ENCODE measurements around the gene SPOCK2. TPM values are rescaled to one million over a fixed set of nuclear protein-coding genes. Genes with fewer than 3 reads are reported as not detected.

SPOCK2 gene
- total RNA-seq, 2 experiments from 2014 or later, result 976 to 998 TPM

DNA sequence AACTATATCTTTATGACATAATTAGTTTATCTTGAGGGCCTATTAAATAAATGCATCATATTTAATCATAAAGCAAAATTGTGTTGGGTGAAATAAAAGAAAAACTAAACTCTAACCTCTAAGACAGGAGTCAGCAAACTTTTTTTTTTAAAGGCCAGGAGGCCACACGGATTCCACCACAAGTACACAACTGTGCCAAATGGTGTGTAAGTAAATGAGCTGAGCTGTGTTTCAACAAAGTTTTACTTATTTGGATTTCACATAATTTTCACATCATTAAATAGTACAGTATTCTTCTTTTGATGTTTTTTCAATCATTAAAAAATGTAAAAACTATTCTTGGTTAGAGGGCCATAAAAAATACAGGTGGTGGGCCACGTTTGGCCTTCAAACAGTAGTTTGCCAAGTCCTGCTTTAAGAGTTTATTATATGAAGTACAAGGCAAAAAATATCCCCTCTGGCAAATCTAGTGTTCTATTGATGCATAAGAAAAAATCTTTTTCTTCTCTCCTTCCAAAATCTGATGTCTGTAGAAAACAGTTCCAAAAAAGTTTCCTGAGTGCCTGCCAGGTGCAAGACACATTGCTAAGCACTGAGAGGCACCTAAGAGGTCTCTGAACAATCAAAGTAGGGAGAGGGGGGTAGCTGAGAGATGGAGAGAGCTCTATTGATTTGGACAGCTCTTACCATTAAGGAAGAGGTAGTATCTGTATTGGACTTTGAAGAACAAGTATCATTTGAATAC, 26.5 kb upstream of the SPOCK2 start:
- H3K36me3 ChIP-seq (ENCODE audit: insufficient read depth, low read length), result no peaks in the 10 kb centered on the region
- ChIA-PET CTCF (interaction anchor here (0.9 kb wide), 1 partner anchor 21 kb away, joined by 3 read pairs; no protein-coding TSS in a partner anchor), POLR2A (interaction anchor here (1.0 to 2.5 kb wide), 4 partner anchors 11 to 30 kb away, joined by 3 to 7 read pairs (median 4); no protein-coding TSS in a partner anchor)
- ATAC-seq (ENCODE audit: poor library complexity) (no peak), DNase-seq (no peak)
- H3K27me3 ChIP-seq (ENCODE audit: control insufficient read depth in 1 of 2, insufficient read depth in 2 of 2, low read length in 2 of 2), result no peaks in the 10 kb centered on the region
- peaks cover 17% of the 10 kb centered on the region for H3K4me1 ChIP-seq (ENCODE audit: insufficient read depth, low read length)
- H3K36me3 Mint-ChIP-seq (ENCODE audit: low read depth), result peaks cover 47% of the 10 kb centered on the region
- H3K4me3 Mint-ChIP-seq, result no peak overlapping the region
- TF ChIP-seq, protein P1, sequence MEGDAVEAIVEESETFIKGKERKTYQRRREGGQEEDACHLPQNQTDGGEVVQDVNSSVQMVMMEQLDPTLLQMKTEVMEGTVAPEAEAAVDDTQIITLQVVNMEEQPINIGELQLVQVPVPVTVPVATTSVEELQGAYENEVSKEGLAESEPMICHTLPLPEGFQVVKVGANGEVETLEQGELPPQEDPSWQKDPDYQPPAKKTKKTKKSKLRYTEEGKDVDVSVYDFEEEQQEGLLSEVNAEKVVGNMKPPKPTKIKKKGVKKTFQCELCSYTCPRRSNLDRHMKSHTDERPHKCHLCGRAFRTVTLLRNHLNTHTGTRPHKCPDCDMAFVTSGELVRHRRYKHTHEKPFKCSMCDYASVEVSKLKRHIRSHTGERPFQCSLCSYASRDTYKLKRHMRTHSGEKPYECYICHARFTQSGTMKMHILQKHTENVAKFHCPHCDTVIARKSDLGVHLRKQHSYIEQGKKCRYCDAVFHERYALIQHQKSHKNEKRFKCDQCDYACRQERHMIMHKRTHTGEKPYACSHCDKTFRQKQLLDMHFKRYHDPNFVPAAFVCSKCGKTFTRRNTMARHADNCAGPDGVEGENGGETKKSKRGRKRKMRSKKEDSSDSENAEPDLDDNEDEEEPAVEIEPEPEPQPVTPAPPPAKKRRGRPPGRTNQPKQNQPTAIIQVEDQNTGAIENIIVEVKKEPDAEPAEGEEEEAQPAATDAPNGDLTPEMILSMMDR (IDR thresholded peaks at IDR 0.05), result no peak
- intact Hi-C loops (cut with DNase I, micrococcal nuclease), result no loop called here
- H3K4me1 Mint-ChIP-seq (ENCODE audit: low read depth), result peaks cover 56% of the 10 kb centered on the region
- no peaks in the 10 kb centered on the region for H3K27me3 Mint-ChIP-seq
- no peaks in the 10 kb centered on the region for H3K9me3 ChIP-seq (ENCODE audit: control insufficient read depth in 1 of 2, insufficient read depth in 1 of 2, low read length in 2 of 2)
- H3K27ac Mint-ChIP-seq, result no peak overlapping the region
- H3K27ac ChIP-seq (ENCODE audit: low read depth in 1 of 2, low read length in 2 of 2), result no peak overlapping the region
- H3K9me3 Mint-ChIP-seq, result peaks cover 3% of the 10 kb centered on the region
- H3K4me3 ChIP-seq (ENCODE audit: low read length), result no peak overlapping the region

DNA sequence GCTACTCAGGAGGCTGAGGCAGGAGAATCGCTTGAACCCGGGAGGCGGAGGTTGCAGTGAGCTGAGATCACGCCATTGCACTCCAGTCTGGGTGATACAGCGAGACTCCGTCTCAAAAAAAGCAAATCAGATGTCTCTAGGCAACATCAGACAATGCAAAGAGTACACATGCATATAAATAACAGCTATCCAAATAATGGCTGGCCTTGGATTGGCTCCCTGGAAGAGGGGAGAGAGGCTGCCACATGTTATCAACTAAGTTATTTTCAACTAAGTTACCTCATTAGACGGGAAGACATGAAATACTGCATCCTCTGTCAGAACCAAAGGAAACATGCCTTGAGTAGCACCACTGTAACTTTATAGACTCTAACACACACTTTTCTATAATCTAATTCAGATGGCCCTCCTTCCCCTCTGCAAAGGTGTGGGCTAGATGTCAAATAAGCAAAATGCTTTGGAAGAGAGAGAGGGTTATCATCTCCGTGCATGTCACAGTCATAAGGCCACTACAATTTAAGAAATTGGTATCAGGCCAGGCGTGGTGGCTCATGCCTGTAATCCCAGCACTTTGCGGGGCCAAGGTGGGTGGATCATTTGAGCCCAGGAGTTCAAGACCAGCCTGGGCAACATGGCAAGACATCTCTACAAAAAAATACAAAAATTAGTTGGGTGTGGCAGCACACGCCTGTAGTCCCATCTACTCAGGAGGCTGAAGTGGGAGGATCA, 22.5 kb upstream of the SPOCK2 start:
- H3K9me3 Mint-ChIP-seq, result no peaks in the 10 kb centered on the region
- no peak overlapping the region for H3K4me3 ChIP-seq (ENCODE audit: low read length)
- TF ChIP-seq, protein P1 (IDR thresholded peaks at IDR 0.05), result no peak
- intact Hi-C loops (cut with DNase I, micrococcal nuclease), result no loop called here
- peaks cover 46% of the 10 kb centered on the region for H3K4me1 ChIP-seq (ENCODE audit: insufficient read depth, low read length)
- DNase-seq, result no peak
- POLR2A ChIA-PET, result interaction anchor here (0.6 kb wide), 1 partner anchor 17 kb away, joined by 3 read pairs; no protein-coding TSS in a partner anchor
- peak overlapping the region; percentile 94 for H3K27ac Mint-ChIP-seq
- H3K27ac ChIP-seq (ENCODE audit: low read depth in 1 of 2, low read length in 2 of 2), result no peak overlapping the region
- H3K4me3 Mint-ChIP-seq, result no peak overlapping the region
- H3K27me3 Mint-ChIP-seq, result no peaks in the 10 kb centered on the region
- H3K27me3 ChIP-seq (ENCODE audit: control insufficient read depth in 1 of 2, insufficient read depth in 2 of 2, low read length in 2 of 2), result no peaks in the 10 kb centered on the region
- H3K4me1 Mint-ChIP-seq (ENCODE audit: low read depth), result peaks cover 83% of the 10 kb centered on the region
- no peak for ATAC-seq (ENCODE audit: poor library complexity)
- H3K36me3 ChIP-seq (ENCODE audit: insufficient read depth, low read length), result no peaks in the 10 kb centered on the region
- H3K9me3 ChIP-seq (ENCODE audit: control insufficient read depth in 1 of 2, insufficient read depth in 1 of 2, low read length in 2 of 2), result no peaks in the 10 kb centered on the region
- CTCF ChIA-PET, result no interaction called here
- peaks cover 19% of the 10 kb centered on the region for H3K36me3 Mint-ChIP-seq (ENCODE audit: low read depth)

DNA sequence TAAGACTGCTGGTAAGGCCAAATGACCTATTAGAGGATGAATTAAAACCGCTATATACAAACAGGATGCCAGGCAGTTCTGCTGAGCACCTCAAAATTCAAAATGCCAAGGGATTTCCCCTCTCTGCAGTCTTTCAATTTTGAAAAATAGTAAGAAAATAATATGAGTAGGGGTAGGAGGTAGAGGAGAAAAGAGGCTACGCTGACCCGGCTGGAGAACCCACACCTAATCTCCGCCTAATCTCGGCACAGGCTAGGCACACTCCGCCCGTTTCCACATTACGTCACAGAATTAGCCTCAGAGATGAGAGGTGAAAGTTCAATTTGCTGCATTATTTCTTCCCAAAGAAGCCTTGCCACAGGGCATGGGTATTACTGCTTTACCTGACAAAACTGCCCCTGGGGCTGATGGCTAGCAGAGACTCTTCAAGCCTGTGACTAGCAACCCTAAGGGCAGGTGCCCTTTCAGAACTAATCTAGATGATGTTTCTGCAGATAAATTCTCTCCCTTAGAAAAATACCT, 21.3 kb upstream of the SPOCK2 start:
- H3K36me3 ChIP-seq (ENCODE audit: insufficient read depth, low read length), result no peaks in the 10 kb centered on the region
- peak overlapping the region; percentile 71 for H3K4me3 Mint-ChIP-seq
- POLR2A ChIA-PET, result interaction anchor here (2.1 to 4.0 kb wide), 3 partner anchors 13 to 31 kb away, joined by 7 to 117 read pairs (median 11); partner anchors contain the start of gene SPOCK2

More for the DNA sequence above, 21.3 kb upstream of the SPOCK2 start:
- CTCF ChIA-PET, result no interaction called here
- Mint-ChIP-seq H3K9me3 (no peaks in the 10 kb centered on the region), H3K27me3 (no peaks in the 10 kb centered on the region), H3K27ac (peak overlapping the region; percentile 94), H3K36me3 (ENCODE audit: low read depth) (peaks cover 11% of the 10 kb centered on the region), H3K4me1 (ENCODE audit: low read depth) (peaks cover 85% of the 10 kb centered on the region)
- H3K4me3 ChIP-seq (ENCODE audit: low read length), result peak overlapping the region; percentile 23
- peak overlapping the region; percentile 69 to 75 for H3K27ac ChIP-seq (ENCODE audit: low read depth in 1 of 2, low read length in 2 of 2)
- H3K27me3 ChIP-seq (ENCODE audit: control insufficient read depth in 1 of 2, insufficient read depth in 2 of 2, low read length in 2 of 2), result no peaks in the 10 kb centered on the region
- ATAC-seq (ENCODE audit: poor library complexity) (peak; percentile 49), DNase-seq (peak in 4 of 14 experiments; percentile 27 to 66 (median 52))
- H3K4me1 ChIP-seq (ENCODE audit: insufficient read depth, low read length), result peaks cover 54% of the 10 kb centered on the region
- no peaks in the 10 kb centered on the region for H3K9me3 ChIP-seq (ENCODE audit: control insufficient read depth in 1 of 2, insufficient read depth in 1 of 2, low read length in 2 of 2)
- TF ChIP-seq, protein P1 (IDR thresholded peaks at IDR 0.05), result no peak
- intact Hi-C loops (cut with DNase I, micrococcal nuclease), result loop anchor here in 1 of 2 experiments (10.0 kb wide), 1 partner anchor 585 kb away; the partner anchor contains the start of gene MCU

Data from CD4-positive, alpha-beta T cell (primary cell).